Measurements from ENCODE around the gene PTPRA. TPM values are rescaled to one million over a fixed set of nuclear protein-coding genes. Genes with fewer than 3 reads are reported as not detected.
A peak's percentile ranks its signal among the peaks of the same experiment; 100 is the strongest.

Gene PTPRA
- total and polyA plus RNA-seq, 2 of the 13 experiments (the other 11 are each of a cell fraction or from before 2014, with no cell fraction given) = 47.2 to 127 TPM

- TF ChIP-seq ATF4 (CRISPR knock-in tag; IDR thresholded peaks at IDR 0.05) (peak in 1 of 2 experiments; percentile 7; a peak in 1 of 4 replicates), ZFP37 (CRISPR knock-in tag; IDR thresholded peaks at IDR 0.05; ENCODE audit: borderline replicate concordance) (no peak; the same call in 1 of the 2 replicates), IKZF1 (IDR thresholded peaks at IDR 0.05) (no peak), SNAPC2 (CRISPR knock-in tag; IDR thresholded peaks at IDR 0.05) (peak; percentile 92; the same call in 1 of the 2 replicates), ZNF644 (CRISPR knock-in tag; IDR thresholded peaks at IDR 0.05; ENCODE audit: low read depth) (peak; percentile 55; the same call in 1 of the 2 replicates), ZFY (CRISPR knock-in tag; IDR thresholded peaks at IDR 0.05) (peak; percentile 81; the same call in 1 of the 2 replicates), GRHL1 (CRISPR knock-in tag; conservative IDR thresholded peaks at IDR 0.05) (no peak), ZNF17 (CRISPR knock-in tag; IDR thresholded peaks at IDR 0.05) (0 out of 2 replicates have a peak, but pooled peaks have one; percentile 45), ZNF83 (CRISPR knock-in tag; IDR thresholded peaks at IDR 0.05; ENCODE audit: borderline replicate concordance) (peak; percentile 90), NFE2 (CRISPR knock-in tag; IDR thresholded peaks at IDR 0.05) (0 out of 2 replicates have a peak, but pooled peaks have one; percentile 25), RFX3 (CRISPR knock-in tag; IDR thresholded peaks at IDR 0.05) (peak; percentile 24; the same call in 1 of the 2 replicates), MAFG (CRISPR knock-in tag; IDR thresholded peaks at IDR 0.05) (no peak), ZNF709 (CRISPR knock-in tag; IDR thresholded peaks at IDR 0.05) (peak; percentile 79; the same call in 1 of the 2 replicates), ZNF362 (CRISPR knock-in tag; IDR thresholded peaks at IDR 0.05; ENCODE audit: borderline replicate concordance) (peak; percentile 25; the same call in 1 of the 2 replicates), ZNF503 (CRISPR knock-in tag; IDR thresholded peaks at IDR 0.05) (peak; percentile 25; the same call in 1 of the 2 replicates), ZFP36L2 (CRISPR knock-in tag; IDR thresholded peaks at IDR 0.05) (peak; percentile 79; the same call in 1 of the 2 replicates), ZBED4 (CRISPR knock-in tag; IDR thresholded peaks at IDR 0.05; ENCODE audit: borderline replicate concordance) (no peak; the same call in none of the 2 replicates), ZNF788 (CRISPR knock-in tag; IDR thresholded peaks at IDR 0.05; ENCODE audit: borderline replicate concordance) (peak; percentile 44)
These were observed at the start of gene PTPRA (continued) for GRCh38 chr20:2873010-2873746.
